ENCODE data around the gene SEC61B. TPM values are rescaled to one million over a fixed set of nuclear protein-coding genes. Genes with fewer than 3 reads are reported as not detected.

Gene SEC61B
- total RNA-seq, 1 donor from 2014 or later = 62.9 TPM

DNA sequence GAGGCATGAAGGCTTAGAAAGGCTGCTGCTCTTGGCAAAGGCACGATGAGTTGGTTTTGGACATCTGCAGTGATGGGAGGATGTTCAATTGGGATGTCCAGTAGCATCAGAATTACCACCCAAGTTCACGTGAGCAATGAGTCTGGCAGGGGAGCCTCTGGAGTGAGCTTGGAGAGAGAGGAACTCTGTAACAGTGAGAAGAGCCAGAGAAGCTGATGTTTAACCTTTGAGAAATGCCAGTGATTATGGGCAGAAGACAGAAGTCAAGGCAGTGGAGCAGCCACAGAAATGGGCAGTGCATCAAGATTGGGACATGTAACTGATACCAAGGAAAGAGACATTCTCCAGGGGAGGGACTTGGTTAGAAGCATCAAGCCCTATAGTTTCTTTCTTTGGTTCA lies 39.8 kb downstream of the SEC61B start:
- no peak for FAIRE-seq
- no peak for TF ChIP-seq CTCF (IDR thresholded peaks at IDR 0.05; ENCODE audit: insufficient read depth, low read length, severe bottlenecking)

GRCh38 chr9:99262949-99263418 lies 40.9 kb downstream of the SEC61B start:
- no peak for FAIRE-seq

More for the DNA sequence above, 39.8 kb downstream of the SEC61B start:
- no peak overlapping the region for H3K4me3 ChIP-seq (ENCODE audit: low read depth, low read length)
- no peaks in the 10 kb centered on the region for H3K27me3 ChIP-seq (ENCODE audit: control insufficient read depth, insufficient read depth, low read length)
- no peaks in the 10 kb centered on the region for H3K36me3 ChIP-seq (ENCODE audit: control insufficient read depth, insufficient read depth, low read length)
- DNase-seq (ENCODE audit: low read depth) = no peak

GRCh38 chr9:99264070-99264680 lies 42.1 kb downstream of the SEC61B start:
- peak; percentile 43 for TF ChIP-seq CTCF (IDR thresholded peaks at IDR 0.05; ENCODE audit: insufficient read depth, low read length, severe bottlenecking)
- DNase-seq (ENCODE audit: low read depth) (peak; percentile 35), FAIRE-seq (no peak)
- H3K4me3 ChIP-seq (ENCODE audit: low read depth, low read length) = no peak overlapping the region
- no peaks in the 10 kb centered on the region for H3K36me3 ChIP-seq (ENCODE audit: control insufficient read depth, insufficient read depth, low read length)
- H3K27me3 ChIP-seq (ENCODE audit: control insufficient read depth, insufficient read depth, low read length) = no peaks in the 10 kb centered on the region

More at GRCh38 chr9:99262949-99263418, 40.9 kb downstream of the SEC61B start:
- H3K27me3 ChIP-seq (ENCODE audit: control insufficient read depth, insufficient read depth, low read length) = no peaks in the 10 kb centered on the region
- no peak overlapping the region for H3K4me3 ChIP-seq (ENCODE audit: low read depth, low read length)
- no peaks in the 10 kb centered on the region for H3K36me3 ChIP-seq (ENCODE audit: control insufficient read depth, insufficient read depth, low read length)
- no peak for TF ChIP-seq CTCF (IDR thresholded peaks at IDR 0.05; ENCODE audit: insufficient read depth, low read length, severe bottlenecking)
- DNase-seq (ENCODE audit: low read depth) = no peak

GRCh38 chr9:99265691-99266090 lies 43.6 kb downstream of the SEC61B start:
- TF ChIP-seq CTCF (IDR thresholded peaks at IDR 0.05; ENCODE audit: insufficient read depth, low read length, severe bottlenecking) = no peak
- H3K27me3 ChIP-seq (ENCODE audit: control insufficient read depth, insufficient read depth, low read length) = no peaks in the 10 kb centered on the region
- H3K36me3 ChIP-seq (ENCODE audit: control insufficient read depth, insufficient read depth, low read length) = no peaks in the 10 kb centered on the region
- FAIRE-seq = no peak
- no peak overlapping the region for H3K4me3 ChIP-seq (ENCODE audit: low read depth, low read length)
- no peak for DNase-seq (ENCODE audit: low read depth)

- Histone ChIP-seq H3K4me3 (ENCODE audit: low read depth, low read length) (no peak overlapping the region), H3K27me3 (ENCODE audit: control insufficient read depth, insufficient read depth, low read length) (no peaks in the 10 kb centered on the region), H3K36me3 (ENCODE audit: control insufficient read depth, insufficient read depth, low read length) (no peaks in the 10 kb centered on the region)
- TF ChIP-seq CTCF (IDR thresholded peaks at IDR 0.05; ENCODE audit: insufficient read depth, low read length, severe bottlenecking) = peak; percentile 94
- FAIRE-seq = no peak
- peak; percentile 68 for DNase-seq (ENCODE audit: low read depth)
These were observed 44.4 kb downstream of the SEC61B start for GRCh38 chr9:99266255-99267023.

Data from bronchial epithelial cell (primary cell).